DND-41 (cell line): Measurements from ENCODE around the gene LOXL3.

Experiments used
- ATAC-seq: fragments of 200-7000 bp; cut with Tn5 transposase; 3 replicates; pipeline ENCODE4 v1.9.1; 2021; ENCODE audit warnings: low read depth; ENCODE audit not compliant: insufficient read depth
- DNase-seq: peaks from one replicate; pipeline ENCODE4 v3.0.0-alpha.2; 2020
- H2AFZ ChIP-seq: 2 replicates; pipeline ENCODE4 v1.6.0; 2012; ENCODE audit warnings: low read depth, low read length
- H3K27ac ChIP-seq: 2 replicates; pipeline ENCODE4 v1.5.1; 2012; ENCODE audit warnings: low read length, inconsistent platforms
- H3K27me3 ChIP-seq: fragments of 200-600 bp; sonication (generic); 2 replicates; pipeline ENCODE4 v1.6.0; 2012; ENCODE audit warnings: low read length, mild to moderate bottlenecking, inconsistent platforms; ENCODE audit not compliant: insufficient read depth, poor library complexity
- H3K36me3 ChIP-seq: 2 replicates; pipeline ENCODE4 v1.5.1; 2012; ENCODE audit warnings: low read length, inconsistent platforms; ENCODE audit not compliant: insufficient read depth
- H3K4me1 ChIP-seq: 2 replicates; pipeline ENCODE4 v1.5.1; 2012; ENCODE audit warnings: mild to moderate bottlenecking, low read length; ENCODE audit not compliant: insufficient read depth
- H3K4me2 ChIP-seq: 2 replicates; pipeline ENCODE4 v1.6.0; 2012; ENCODE audit warnings: mild to moderate bottlenecking, moderate library complexity, low read length, inconsistent platforms; ENCODE audit not compliant: insufficient read depth
- H3K4me3 ChIP-seq, 2 experiments: fragments of 200-600 bp in 1 of 2; shearing (Covaris generic) in 1 of 2; 2 replicates each; pipeline ENCODE4 v1.5.1; 2012 to 2016; ENCODE audit warnings: inconsistent platforms in 2 of 2, low read length in 2 of 2, mild to moderate bottlenecking in 2 of 2, low read depth in 1 of 2, moderate library complexity in 1 of 2
- H3K79me2 ChIP-seq: 2 replicates; pipeline ENCODE4 v1.6.0; 2012; ENCODE audit warnings: low read length, inconsistent platforms; ENCODE audit not compliant: insufficient read depth
- H3K9ac ChIP-seq: 2 replicates; pipeline ENCODE4 v1.6.0; 2012; ENCODE audit warnings: low read depth, mild to moderate bottlenecking, inconsistent platforms, low read length, moderate library complexity
- H3K9me3 ChIP-seq: 2 replicates; pipeline ENCODE4 v1.5.1; 2012; ENCODE audit warnings: low read length, moderate library complexity, mild to moderate bottlenecking, inconsistent platforms; ENCODE audit not compliant: insufficient read depth, severe bottlenecking
- H4K20me1 ChIP-seq: 2 replicates; pipeline ENCODE4 v1.6.0; 2012; ENCODE audit warnings: low read length; ENCODE audit not compliant: insufficient read depth
- EZH2 ChIP-seq: IDR thresholded peaks from 3 replicates; pipeline ENCODE4 v1.6.1; 2012; ENCODE audit warnings: borderline replicate concordance, low read depth, mild to moderate bottlenecking, moderate library complexity, low read length, inconsistent platforms; ENCODE audit not compliant: severe bottlenecking
- TF ChIP-seq, protein P1 (sequence below): IDR thresholded peaks from 2 replicates; pipeline ENCODE4 v1.5.1; 2012; ENCODE audit warnings: borderline replicate concordance, low read length, moderate library complexity, mild to moderate bottlenecking; ENCODE audit not compliant: poor library complexity, severe bottlenecking; ENCODE audit errors: extremely low read depth

The LOXL3 gene

DNA sequence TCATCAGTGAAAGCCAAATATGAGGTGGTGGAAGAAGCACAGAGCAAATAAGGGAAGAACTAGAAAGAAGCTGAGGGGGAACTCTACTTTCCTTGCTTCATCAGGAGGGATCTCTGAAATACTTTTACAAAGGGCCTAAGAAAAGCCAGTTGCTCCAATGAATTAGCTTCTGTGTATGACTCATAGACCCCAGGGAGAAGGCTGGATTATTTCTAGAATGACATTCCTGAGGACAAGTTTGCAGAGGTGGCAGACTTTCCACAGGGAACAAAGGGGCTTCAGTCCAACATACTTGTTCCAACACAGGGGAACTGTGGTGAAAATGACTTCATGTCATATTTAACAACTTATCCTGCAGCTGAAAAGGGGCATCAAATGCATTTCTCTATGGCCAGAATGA is 29.8 kb upstream of the LOXL3 start:
- H3K36me3 ChIP-seq, result no peaks in the 10 kb centered on the region
- no peaks in the 10 kb centered on the region for H4K20me1 ChIP-seq
- no peak overlapping the region for H3K4me2 ChIP-seq
- H3K9ac ChIP-seq, result no peak overlapping the region
- no peaks in the 10 kb centered on the region for H3K27me3 ChIP-seq
- no peaks in the 10 kb centered on the region for H3K9me3 ChIP-seq
- TF ChIP-seq, protein P1, sequence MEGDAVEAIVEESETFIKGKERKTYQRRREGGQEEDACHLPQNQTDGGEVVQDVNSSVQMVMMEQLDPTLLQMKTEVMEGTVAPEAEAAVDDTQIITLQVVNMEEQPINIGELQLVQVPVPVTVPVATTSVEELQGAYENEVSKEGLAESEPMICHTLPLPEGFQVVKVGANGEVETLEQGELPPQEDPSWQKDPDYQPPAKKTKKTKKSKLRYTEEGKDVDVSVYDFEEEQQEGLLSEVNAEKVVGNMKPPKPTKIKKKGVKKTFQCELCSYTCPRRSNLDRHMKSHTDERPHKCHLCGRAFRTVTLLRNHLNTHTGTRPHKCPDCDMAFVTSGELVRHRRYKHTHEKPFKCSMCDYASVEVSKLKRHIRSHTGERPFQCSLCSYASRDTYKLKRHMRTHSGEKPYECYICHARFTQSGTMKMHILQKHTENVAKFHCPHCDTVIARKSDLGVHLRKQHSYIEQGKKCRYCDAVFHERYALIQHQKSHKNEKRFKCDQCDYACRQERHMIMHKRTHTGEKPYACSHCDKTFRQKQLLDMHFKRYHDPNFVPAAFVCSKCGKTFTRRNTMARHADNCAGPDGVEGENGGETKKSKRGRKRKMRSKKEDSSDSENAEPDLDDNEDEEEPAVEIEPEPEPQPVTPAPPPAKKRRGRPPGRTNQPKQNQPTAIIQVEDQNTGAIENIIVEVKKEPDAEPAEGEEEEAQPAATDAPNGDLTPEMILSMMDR, result no peak
- TF ChIP-seq EZH2, result no peak
- no peak overlapping the region for H2AFZ ChIP-seq
- no peak overlapping the region for H3K27ac ChIP-seq
- H3K4me1 ChIP-seq, result peaks cover 7% of the 10 kb centered on the region; the same call in 1 of the 2 replicates
- no peak overlapping the region for H3K4me3 ChIP-seq
- ATAC-seq (no peak), DNase-seq (no peak)
- no peaks in the 10 kb centered on the region for H3K79me2 ChIP-seq

- no peak for ATAC-seq
- Histone ChIP-seq H3K36me3 (no peaks in the 10 kb centered on the region), H3K9me3 (no peaks in the 10 kb centered on the region), H3K79me2 (no peaks in the 10 kb centered on the region), H3K27ac (no peak overlapping the region), H3K4me1 (0 out of 2 replicates have a peak, but pooled peaks cover 3% of the 10 kb centered on the region), H3K9ac (no peak overlapping the region), H3K4me2 (no peak overlapping the region), H4K20me1 (no peaks in the 10 kb centered on the region), H3K4me3 (no peak overlapping the region), H2AFZ (no peak overlapping the region), H3K27me3 (no peaks in the 10 kb centered on the region)
- TF ChIP-seq EZH2, result no peak
- TF ChIP-seq, protein P1, result no peak
- DNase-seq, result no peak
Measured at GRCh38 chr2:74582184-74582583, 28.4 kb upstream of the LOXL3 start.

- H3K4me2 ChIP-seq, result no peak overlapping the region
- no peak overlapping the region for H3K9ac ChIP-seq
- no peaks in the 10 kb centered on the region for H3K36me3 ChIP-seq
- TF ChIP-seq, protein P1, result no peak
- no peak for TF ChIP-seq EZH2
- H4K20me1 ChIP-seq, result no peaks in the 10 kb centered on the region
- H3K4me1 ChIP-seq, result 0 out of 2 replicates have a peak, but pooled peaks cover 3% of the 10 kb centered on the region
- no peak overlapping the region for H3K4me3 ChIP-seq
- no peak overlapping the region for H2AFZ ChIP-seq
- H3K79me2 ChIP-seq, result no peaks in the 10 kb centered on the region
- H3K27me3 ChIP-seq, result no peaks in the 10 kb centered on the region
- no peak for DNase-seq
- no peak overlapping the region for H3K27ac ChIP-seq
- no peak for ATAC-seq
- H3K9me3 ChIP-seq, result no peaks in the 10 kb centered on the region
Measured at GRCh38 chr2:74581463-74581862, 27.7 kb upstream of the LOXL3 start.

DNA sequence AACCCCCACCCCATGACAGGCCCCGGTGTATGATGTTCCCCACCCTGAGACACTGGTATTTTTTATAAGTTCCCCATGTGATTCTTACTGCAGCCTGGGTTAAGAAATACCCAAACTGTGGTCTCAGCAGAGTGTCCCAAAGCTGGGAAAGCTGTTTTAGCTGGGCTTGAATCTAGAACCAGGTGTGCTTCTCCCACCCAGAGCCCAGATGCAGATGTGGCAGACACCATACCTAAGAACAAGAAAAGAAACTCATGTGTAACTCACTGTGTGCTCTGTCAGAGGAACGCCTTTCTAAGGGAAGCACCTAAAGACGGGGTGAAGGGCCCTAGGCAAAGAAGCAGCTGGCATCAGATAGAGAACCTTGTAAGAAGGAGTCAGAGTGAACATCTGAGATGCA is 24.7 kb upstream of the LOXL3 start:
- no peaks in the 10 kb centered on the region for H3K9me3 ChIP-seq
- H3K27ac ChIP-seq, result no peak overlapping the region
- H3K79me2 ChIP-seq, result no peaks in the 10 kb centered on the region
- H3K4me2 ChIP-seq, result no peak overlapping the region
- peaks cover 13% of the 10 kb centered on the region for H3K4me1 ChIP-seq
- no peak for ATAC-seq
- no peak overlapping the region for H3K9ac ChIP-seq
- no peaks in the 10 kb centered on the region for H4K20me1 ChIP-seq
- H3K27me3 ChIP-seq, result no peaks in the 10 kb centered on the region
- H3K36me3 ChIP-seq, result no peaks in the 10 kb centered on the region
- H2AFZ ChIP-seq, result no peak overlapping the region
- no peak for DNase-seq
- TF ChIP-seq, protein P1, result no peak
- no peak for TF ChIP-seq EZH2
- no peak overlapping the region for H3K4me3 ChIP-seq
